Mesothelial cell of epicardium (in vitro differentiated cells): Measurements from ENCODE around the gene ARHGAP22. TPM values are rescaled to one million over a fixed set of nuclear protein-coding genes. Genes with fewer than 3 reads are reported as not detected.
A peak's percentile ranks its signal among the peaks of the same experiment; 100 is the strongest.

Experiments
- DNase-seq, 2 experiments: peaks; one replicate each; pipeline ENCODE4 v3.0.0; 2021; ENCODE audit warnings: low spot score in 2 of 2; ENCODE audit not compliant: unreplicated experiment in 2 of 2
- H3K27ac Mint-ChIP-seq: 2 replicates; pipeline ENCODE4 v1.8.0; 2021; ENCODE audit warnings: mixed read lengths
- H3K27me3 Mint-ChIP-seq: 2 replicates; pipeline ENCODE4 v1.8.0; 2021; ENCODE audit warnings: low read depth, mixed read lengths
- H3K36me3 Mint-ChIP-seq: 2 replicates; pipeline ENCODE4 v1.8.0; 2021; ENCODE audit warnings: mixed read lengths
- H3K4me1 Mint-ChIP-seq: 2 replicates; pipeline ENCODE4 v1.8.0; 2021; ENCODE audit warnings: mixed read lengths
- H3K4me3 Mint-ChIP-seq: 2 replicates; pipeline ENCODE4 v1.8.0; 2021; ENCODE audit warnings: mild to moderate bottlenecking, moderate library complexity, mixed read lengths
- H3K9me3 Mint-ChIP-seq: 2 replicates; pipeline ENCODE4 v1.8.0; 2021; ENCODE audit warnings: mixed read lengths
- total RNA-seq: library from RNA; stranded (reverse); gene quantifications from 3 replicates; pipeline ENCODE4 v1.2.1, GENCODE V29; 2021
- TF ChIP-seq, protein P1 (sequence below): fragments of 200-600 bp; sonication (generic); IDR thresholded peaks from one replicate; pipeline ENCODE4 v1.5.0; 2021; ENCODE audit warnings: antibody characterized with exemption; ENCODE audit not compliant: unreplicated experiment

The ARHGAP22 gene
- total RNA-seq, 1 donor from 2014 or later: 2.9 TPM

GRCh38 chr10:48554656-48555055 is 50.2 kb downstream of the ARHGAP22 start:
- no peaks in the 10 kb centered on the region for H3K36me3 Mint-ChIP-seq
- no peak overlapping the region for H3K27ac Mint-ChIP-seq
- no peaks in the 10 kb centered on the region for H3K4me1 Mint-ChIP-seq
- H3K27me3 Mint-ChIP-seq: peaks cover 4% of the 10 kb centered on the region
- no peaks in the 10 kb centered on the region for H3K9me3 Mint-ChIP-seq
- TF ChIP-seq, protein P1, sequence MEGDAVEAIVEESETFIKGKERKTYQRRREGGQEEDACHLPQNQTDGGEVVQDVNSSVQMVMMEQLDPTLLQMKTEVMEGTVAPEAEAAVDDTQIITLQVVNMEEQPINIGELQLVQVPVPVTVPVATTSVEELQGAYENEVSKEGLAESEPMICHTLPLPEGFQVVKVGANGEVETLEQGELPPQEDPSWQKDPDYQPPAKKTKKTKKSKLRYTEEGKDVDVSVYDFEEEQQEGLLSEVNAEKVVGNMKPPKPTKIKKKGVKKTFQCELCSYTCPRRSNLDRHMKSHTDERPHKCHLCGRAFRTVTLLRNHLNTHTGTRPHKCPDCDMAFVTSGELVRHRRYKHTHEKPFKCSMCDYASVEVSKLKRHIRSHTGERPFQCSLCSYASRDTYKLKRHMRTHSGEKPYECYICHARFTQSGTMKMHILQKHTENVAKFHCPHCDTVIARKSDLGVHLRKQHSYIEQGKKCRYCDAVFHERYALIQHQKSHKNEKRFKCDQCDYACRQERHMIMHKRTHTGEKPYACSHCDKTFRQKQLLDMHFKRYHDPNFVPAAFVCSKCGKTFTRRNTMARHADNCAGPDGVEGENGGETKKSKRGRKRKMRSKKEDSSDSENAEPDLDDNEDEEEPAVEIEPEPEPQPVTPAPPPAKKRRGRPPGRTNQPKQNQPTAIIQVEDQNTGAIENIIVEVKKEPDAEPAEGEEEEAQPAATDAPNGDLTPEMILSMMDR: no peak
- no peak overlapping the region for H3K4me3 Mint-ChIP-seq
- no peak for DNase-seq

DNA sequence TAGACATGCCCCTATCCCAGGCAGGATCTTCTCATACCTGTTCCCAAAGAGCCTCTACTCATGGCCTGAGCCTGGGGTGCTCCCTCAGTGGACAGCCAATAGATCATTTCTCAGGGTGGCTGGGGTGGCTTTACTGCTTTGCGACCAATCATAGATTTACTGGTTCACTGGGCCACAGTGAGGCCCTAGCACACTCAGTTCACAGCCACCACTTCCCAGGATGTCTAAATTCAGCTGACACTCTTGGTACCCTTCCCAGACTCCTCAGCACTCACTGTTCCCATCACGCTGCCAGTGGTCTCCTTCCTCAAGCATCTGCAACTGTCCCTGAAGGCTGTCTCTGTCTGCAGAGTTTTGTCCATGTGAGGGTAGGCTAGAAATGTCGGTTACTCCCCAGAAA is 50.6 kb downstream of the ARHGAP22 start:
- Mint-ChIP-seq H3K9me3 (no peaks in the 10 kb centered on the region), H3K4me1 (no peaks in the 10 kb centered on the region)
- TF ChIP-seq, protein P1: no peak

DNA sequence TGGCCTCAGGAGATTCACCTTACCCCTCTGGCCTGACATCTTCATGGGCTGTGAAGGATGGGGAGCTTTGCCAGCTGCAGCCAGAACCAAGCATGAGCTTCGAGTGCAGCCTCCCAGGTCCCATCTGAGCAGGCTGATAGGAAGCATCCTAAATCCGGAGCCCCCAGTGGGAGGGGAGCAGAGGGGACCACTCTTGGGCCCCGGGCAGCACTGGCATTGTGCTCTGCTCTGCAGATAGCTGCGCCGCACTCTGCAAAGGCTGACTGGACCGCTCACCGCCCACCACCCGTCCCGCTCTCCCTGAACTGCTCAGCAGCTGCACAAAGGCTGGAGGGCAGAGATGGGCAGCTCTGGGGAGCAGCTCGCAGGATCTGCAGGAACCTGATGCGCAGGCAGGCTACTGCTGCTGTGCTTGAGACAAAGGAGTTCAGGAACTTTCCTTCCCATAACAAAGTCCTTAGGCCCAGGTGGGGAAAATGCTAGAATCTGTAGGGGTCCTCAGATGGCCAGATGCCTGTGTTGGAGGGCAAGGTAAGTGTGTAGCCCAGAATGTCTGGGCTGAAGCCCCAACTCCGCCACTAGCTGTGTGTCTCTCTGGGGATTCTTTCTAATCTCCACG is 51.8 kb downstream of the ARHGAP22 start:
- Mint-ChIP-seq H3K27ac (no peak overlapping the region), H3K36me3 (no peaks in the 10 kb centered on the region), H3K4me3 (no peak overlapping the region), H3K4me1 (no peaks in the 10 kb centered on the region), H3K27me3 (peaks cover 4% of the 10 kb centered on the region), H3K9me3 (no peaks in the 10 kb centered on the region)
- TF ChIP-seq, protein P1: no peak
- no peak for DNase-seq

More for the DNA sequence above, 50.6 kb downstream of the ARHGAP22 start:
- Mint-ChIP-seq H3K27me3 (peaks cover 4% of the 10 kb centered on the region), H3K27ac (no peak overlapping the region), H3K36me3 (no peaks in the 10 kb centered on the region), H3K4me3 (no peak overlapping the region)
- no peak for DNase-seq

DNA sequence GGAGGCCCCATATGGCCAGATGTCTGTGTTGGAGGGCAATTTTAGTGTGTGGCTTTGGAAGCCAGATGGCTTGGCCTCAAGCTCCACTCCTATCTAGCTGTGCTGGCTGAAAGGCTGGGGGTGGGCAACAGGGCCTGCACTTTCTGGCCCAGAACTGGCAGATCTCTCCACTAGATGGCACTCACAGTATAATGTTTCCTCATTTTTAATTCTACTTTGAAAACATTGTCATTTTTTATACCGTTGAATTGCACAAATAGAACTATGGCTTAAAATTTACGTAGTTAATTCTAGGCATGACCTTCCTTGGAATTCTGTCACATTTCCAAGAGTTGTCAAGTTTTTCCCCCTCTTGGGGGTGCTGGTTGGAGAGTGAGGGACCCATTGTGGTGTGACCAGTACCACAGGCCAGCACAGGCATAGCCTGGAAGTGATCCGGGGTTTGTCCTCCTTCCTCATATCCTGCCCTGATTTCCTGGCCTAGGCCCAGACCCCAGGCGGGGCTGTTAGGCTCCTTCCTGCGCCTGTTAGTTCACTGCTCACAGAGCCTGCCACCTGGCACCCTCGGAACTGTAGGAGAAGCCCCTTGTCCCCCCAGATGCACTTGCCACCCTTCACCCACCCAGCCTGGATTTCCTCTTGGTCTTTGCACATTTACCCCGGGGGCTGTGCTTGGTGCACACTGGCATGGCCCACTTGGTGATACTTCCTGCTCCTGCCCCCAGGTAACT is 52.8 kb downstream of the ARHGAP22 start:
- DNase-seq: no peak
- Mint-ChIP-seq H3K27ac (no peak overlapping the region), H3K36me3 (no peaks in the 10 kb centered on the region), H3K27me3 (peaks cover 4% of the 10 kb centered on the region), H3K9me3 (no peaks in the 10 kb centered on the region), H3K4me1 (no peaks in the 10 kb centered on the region), H3K4me3 (no peak overlapping the region)
- TF ChIP-seq, protein P1: peak; percentile 68

- H3K9me3 Mint-ChIP-seq: no peaks in the 10 kb centered on the region
- DNase-seq: no peak
- no peak overlapping the region for H3K27ac Mint-ChIP-seq
- H3K36me3 Mint-ChIP-seq: no peaks in the 10 kb centered on the region
- peaks cover 4% of the 10 kb centered on the region for H3K27me3 Mint-ChIP-seq
- H3K4me3 Mint-ChIP-seq: no peak overlapping the region
- TF ChIP-seq, protein P1: no peak
- no peaks in the 10 kb centered on the region for H3K4me1 Mint-ChIP-seq
These were observed 53.9 kb downstream of the ARHGAP22 start for GRCh38 chr10:48550977-48551376.
